ENCODE results near the gene SCRN1. TPM values are rescaled to one million over a fixed set of nuclear protein-coding genes. Genes with fewer than 3 reads are reported as not detected.

Gene SCRN1, protein sequence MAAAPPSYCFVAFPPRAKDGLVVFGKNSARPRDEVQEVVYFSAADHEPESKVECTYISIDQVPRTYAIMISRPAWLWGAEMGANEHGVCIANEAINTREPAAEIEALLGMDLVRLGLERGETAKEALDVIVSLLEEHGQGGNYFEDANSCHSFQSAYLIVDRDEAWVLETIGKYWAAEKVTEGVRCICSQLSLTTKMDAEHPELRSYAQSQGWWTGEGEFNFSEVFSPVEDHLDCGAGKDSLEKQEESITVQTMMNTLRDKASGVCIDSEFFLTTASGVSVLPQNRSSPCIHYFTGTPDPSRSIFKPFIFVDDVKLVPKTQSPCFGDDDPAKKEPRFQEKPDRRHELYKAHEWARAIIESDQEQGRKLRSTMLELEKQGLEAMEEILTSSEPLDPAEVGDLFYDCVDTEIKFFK
- total RNA-seq (2014; rRNA removed) (33.9 and 37.9 TPM in 2 replicates), Bru-seq, nascent RNA (percentile 89 among the genes with signal in this experiment), BruChase-seq, experiment 1, labeled RNA remaining after a 6-hour chase (percentile 86 among the genes with signal in this experiment), BruChase-seq, experiment 2, labeled RNA remaining after a 2-hour chase (percentile 86 among the genes with signal in this experiment)
- long read RNA-seq, full-length matches to known transcripts, result 207 of 359 reads
- long read RNA-seq, partial matches to known transcripts, result 14 of 359 reads
- long read RNA-seq, other reads (novel, unspliced or antisense), result 138 of 359 reads

GRCh38 chr7:29989257-29989995 is at the start of gene SCRN1:
TSS of gene SCRN1 (minus strand) at chr7:29989801. CDS start at chr7:29969067, 20,734 bp downstream.
- peak within 1 kb of the TSS; percentile 90 for H3K4me2 ChIP-seq (ENCODE audit: low read length)
- peaks cover 3% of the 10 kb centered on the region for H3F3A ChIP-seq (ENCODE audit: low read length, unreplicated experiment)
- H3K27me3 ChIP-seq (ENCODE audit: low read length), result no peaks in the 10 kb centered on the region
- peak within 1 kb of the TSS; percentile 95 for H2AFZ ChIP-seq (ENCODE audit: low read length)
- H3K27ac ChIP-seq (ENCODE audit: low read length), result peak within 1 kb of the TSS; percentile 94
- no peaks in the 10 kb centered on the region for H3K9me2 ChIP-seq (replicated peaks; ENCODE audit: low read length)
- TF ChIP-seq EZH2 (IDR thresholded peaks at IDR 0.05; ENCODE audit: low read length, unreplicated experiment) (no peak), EZH2phosphoT487 (IDR thresholded peaks at IDR 0.05; ENCODE audit: borderline replicate concordance, low read length) (no peak)
- TF ChIP-seq, protein P1, sequence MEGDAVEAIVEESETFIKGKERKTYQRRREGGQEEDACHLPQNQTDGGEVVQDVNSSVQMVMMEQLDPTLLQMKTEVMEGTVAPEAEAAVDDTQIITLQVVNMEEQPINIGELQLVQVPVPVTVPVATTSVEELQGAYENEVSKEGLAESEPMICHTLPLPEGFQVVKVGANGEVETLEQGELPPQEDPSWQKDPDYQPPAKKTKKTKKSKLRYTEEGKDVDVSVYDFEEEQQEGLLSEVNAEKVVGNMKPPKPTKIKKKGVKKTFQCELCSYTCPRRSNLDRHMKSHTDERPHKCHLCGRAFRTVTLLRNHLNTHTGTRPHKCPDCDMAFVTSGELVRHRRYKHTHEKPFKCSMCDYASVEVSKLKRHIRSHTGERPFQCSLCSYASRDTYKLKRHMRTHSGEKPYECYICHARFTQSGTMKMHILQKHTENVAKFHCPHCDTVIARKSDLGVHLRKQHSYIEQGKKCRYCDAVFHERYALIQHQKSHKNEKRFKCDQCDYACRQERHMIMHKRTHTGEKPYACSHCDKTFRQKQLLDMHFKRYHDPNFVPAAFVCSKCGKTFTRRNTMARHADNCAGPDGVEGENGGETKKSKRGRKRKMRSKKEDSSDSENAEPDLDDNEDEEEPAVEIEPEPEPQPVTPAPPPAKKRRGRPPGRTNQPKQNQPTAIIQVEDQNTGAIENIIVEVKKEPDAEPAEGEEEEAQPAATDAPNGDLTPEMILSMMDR (conservative IDR thresholded peaks at IDR 0.05; ENCODE audit: low read depth, low read length), result no peak
- DNase-seq, result peak; percentile 25
- H3K79me2 ChIP-seq (ENCODE audit: low read length), result peaks cover 48% of the 10 kb centered on the region
- H3K9me3 ChIP-seq (ENCODE audit: low read length), result no peaks in the 10 kb centered on the region
- H3K36me3 ChIP-seq (ENCODE audit: low read depth, low read length), result no peaks in the 10 kb centered on the region
- H3K4me1 ChIP-seq (ENCODE audit: insufficient read depth, low read length), result peaks cover 41% of the 10 kb centered on the region
- ATAC-seq, result peak; percentile 21
- intact Hi-C loops (cut with micrococcal nuclease), result loop anchor here (5.0 kb wide), 2 partner anchors 52 to 153 kb away; no protein-coding TSS in a partner anchor
- peak within 1 kb of the TSS; percentile 94 for H3K9ac ChIP-seq (ENCODE audit: low read length)
- no TSS peak for BruUV-seq (replicated peaks)
- ChIA-PET CTCF (no interaction called here), POLR2A (ENCODE audit: unreplicated experiment) (no interaction called here)
- no peaks in the 10 kb centered on the region for H4K20me1 ChIP-seq (ENCODE audit: low read length)
- H3K4me3 ChIP-seq (ENCODE audit: low read length), result peak within 1 kb of the TSS; percentile 97

- BruUV-seq (replicated peaks), result no TSS peak
- Histone ChIP-seq H3K9me2 (replicated peaks; ENCODE audit: low read length) (no peaks in the 10 kb centered on the region), H3K4me2 (ENCODE audit: low read length) (no peak overlapping the region), H3K9ac (ENCODE audit: low read length) (no peak overlapping the region), H3K4me1 (ENCODE audit: insufficient read depth, low read length) (0 out of 2 replicates have a peak, but pooled peaks cover under 1% of the 10 kb centered on the region), H3K27ac (ENCODE audit: low read length) (no peak overlapping the region), H4K20me1 (ENCODE audit: low read length) (no peaks in the 10 kb centered on the region), H3K9me3 (ENCODE audit: low read length) (no peaks in the 10 kb centered on the region), H3F3A (ENCODE audit: low read length, unreplicated experiment) (no peaks in the 10 kb centered on the region), H3K79me2 (ENCODE audit: low read length) (no peaks in the 10 kb centered on the region; the same call in 1 of the 2 replicates), H2AFZ (ENCODE audit: low read length) (no peak overlapping the region), H3K27me3 (ENCODE audit: low read length) (no peaks in the 10 kb centered on the region), H3K36me3 (ENCODE audit: low read depth, low read length) (no peaks in the 10 kb centered on the region), H3K4me3 (ENCODE audit: low read length) (no peak overlapping the region)
- POLR2A ChIA-PET (ENCODE audit: unreplicated experiment), result no interaction called here
- TF ChIP-seq EZH2phosphoT487 (IDR thresholded peaks at IDR 0.05; ENCODE audit: borderline replicate concordance, low read length) (no peak), EZH2 (IDR thresholded peaks at IDR 0.05; ENCODE audit: low read length, unreplicated experiment) (no peak)
- TF ChIP-seq, protein P1 (conservative IDR thresholded peaks at IDR 0.05; ENCODE audit: low read depth, low read length), result no peak
- intact Hi-C loops (cut with micrococcal nuclease), result no loop called here
- DNase-seq (no peak), ATAC-seq (no peak)
- CTCF ChIA-PET, result no interaction called here
These were observed 48.8 kb upstream of the SCRN1 start for GRCh38 chr7:30038196-30038980.
